Stimulated activated naive CD4-positive, alpha-beta T cell (primary cell): ENCODE results near the gene CMSS1.

Experiments
- DNase-seq, 6 experiments: peaks; one replicate each; lab custom pipeline; 2025; lab: John Stamatoyannopoulos, UW

CMSS1 gene

GRCh38 chr3:100149713-100150415 is 332.2 kb downstream of the CMSS1 start:
- no peak for DNase-seq

DNA sequence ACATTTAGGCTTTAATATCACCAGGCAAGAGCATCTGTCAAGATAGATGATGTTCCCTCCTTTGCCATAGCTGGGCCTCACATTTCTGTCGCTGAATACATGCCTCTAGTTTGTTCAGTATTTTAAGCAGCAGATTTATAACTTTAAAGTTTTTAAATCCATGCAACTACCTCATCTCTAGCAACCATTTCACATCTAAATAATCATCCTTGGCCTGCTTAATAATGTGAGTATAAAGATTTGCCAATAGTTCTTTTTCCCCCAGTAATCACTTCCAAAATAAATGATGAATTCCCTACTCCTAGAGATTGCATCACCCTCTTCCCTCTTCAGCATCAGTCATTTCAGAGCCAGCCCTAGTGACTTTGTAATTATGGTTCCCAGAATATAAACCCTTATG is 332.8 kb downstream of the CMSS1 start:
- no peak for DNase-seq

GRCh38 chr3:100151024-100151707 is 333.5 kb downstream of the CMSS1 start:
- no peak for DNase-seq

- DNase-seq, result no peak
Observed at GRCh38 chr3:100154171-100154570, 336.5 kb downstream of the CMSS1 start.

- DNase-seq, result no peak
Observed at GRCh38 chr3:100155128-100155527, 337.5 kb downstream of the CMSS1 start.

- no peak for DNase-seq
Observed at GRCh38 chr3:100155590-100155989, 337.9 kb downstream of the CMSS1 start.

- DNase-seq, result no peak
Observed at GRCh38 chr3:100157685-100158084, 340.0 kb downstream of the CMSS1 start.

GRCh38 chr3:100158918-100159330 is 341.3 kb downstream of the CMSS1 start:
- DNase-seq, result no peak

DNA sequence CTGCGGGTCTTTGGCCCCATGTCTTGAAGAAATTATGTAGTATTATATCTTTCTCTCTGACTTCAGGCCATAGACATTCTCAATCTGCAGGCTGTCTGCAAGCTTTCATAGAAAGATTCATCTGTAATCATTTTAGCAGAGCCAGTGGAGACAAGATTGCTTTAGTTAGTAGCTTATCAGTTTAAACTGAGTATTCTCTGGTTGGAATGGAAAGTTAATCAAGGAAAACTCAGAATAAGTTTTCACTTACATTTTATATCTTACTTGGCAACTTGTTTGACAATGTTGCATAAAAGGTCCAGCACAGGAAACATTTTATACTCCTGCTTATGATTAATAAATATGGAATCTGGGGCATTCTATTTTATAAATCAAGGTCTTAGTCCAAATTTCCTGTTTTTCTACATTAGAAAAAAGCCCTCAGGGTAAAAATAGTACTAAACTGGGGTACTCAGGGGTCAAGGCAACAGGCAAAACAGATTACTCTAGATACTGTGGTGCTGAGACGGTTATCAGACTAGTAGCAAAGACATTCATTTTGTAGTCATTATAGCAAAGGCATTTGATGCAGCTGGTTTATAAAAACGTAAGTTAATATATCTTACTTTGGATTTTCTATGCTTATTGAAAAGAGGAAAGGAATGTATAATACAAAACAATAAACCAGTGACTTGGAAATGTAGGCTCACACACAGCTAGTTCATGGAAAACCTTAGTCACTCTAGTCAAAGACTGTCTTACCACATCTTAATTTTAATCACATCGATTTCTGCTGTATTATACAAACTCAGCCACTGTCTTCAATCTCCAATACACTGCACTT is 341.9 kb downstream of the CMSS1 start:
- DNase-seq, result no peak

DNA sequence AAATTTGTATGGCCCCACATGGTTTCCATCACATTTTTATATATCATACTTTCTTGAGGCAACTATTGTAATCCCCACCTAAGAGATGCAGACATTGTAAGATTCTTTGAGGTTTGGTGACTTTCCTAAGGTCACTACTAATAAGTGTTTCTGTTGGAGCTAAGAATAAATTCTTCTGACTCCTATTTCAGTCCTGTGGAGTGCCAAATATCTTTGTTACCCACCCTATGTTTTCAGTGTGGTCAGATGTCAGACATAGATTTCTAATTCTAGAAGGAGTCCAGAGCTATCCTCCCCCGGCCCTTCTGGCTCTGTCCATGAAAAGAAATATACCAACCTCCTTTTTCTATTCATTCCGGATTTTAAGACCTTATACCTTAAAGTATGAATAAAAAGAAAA is 342.9 kb downstream of the CMSS1 start:
- DNase-seq, result no peak

DNA sequence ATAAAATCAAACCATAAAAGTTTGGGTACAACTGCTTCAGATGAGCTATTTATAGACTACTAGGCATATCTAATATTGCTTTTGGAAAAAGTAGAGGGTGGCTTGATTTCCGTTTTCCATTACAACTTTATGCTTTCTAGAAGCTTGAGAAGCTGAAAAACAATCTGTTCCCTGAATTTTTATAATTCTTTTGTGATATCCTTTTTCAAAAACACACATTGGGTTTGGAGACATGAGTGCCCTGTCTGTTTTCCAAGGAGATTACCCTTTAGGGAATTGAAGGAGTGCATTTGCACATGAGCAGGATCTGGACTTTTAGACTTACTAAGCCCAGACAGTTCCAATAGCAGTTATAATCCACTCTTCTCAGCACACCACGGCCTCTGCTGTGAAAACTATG is 346.1 kb downstream of the CMSS1 start:
- DNase-seq, result no peak

- DNase-seq, result no peak
Observed at GRCh38 chr3:100164743-100165142, 347.1 kb downstream of the CMSS1 start.

DNA sequence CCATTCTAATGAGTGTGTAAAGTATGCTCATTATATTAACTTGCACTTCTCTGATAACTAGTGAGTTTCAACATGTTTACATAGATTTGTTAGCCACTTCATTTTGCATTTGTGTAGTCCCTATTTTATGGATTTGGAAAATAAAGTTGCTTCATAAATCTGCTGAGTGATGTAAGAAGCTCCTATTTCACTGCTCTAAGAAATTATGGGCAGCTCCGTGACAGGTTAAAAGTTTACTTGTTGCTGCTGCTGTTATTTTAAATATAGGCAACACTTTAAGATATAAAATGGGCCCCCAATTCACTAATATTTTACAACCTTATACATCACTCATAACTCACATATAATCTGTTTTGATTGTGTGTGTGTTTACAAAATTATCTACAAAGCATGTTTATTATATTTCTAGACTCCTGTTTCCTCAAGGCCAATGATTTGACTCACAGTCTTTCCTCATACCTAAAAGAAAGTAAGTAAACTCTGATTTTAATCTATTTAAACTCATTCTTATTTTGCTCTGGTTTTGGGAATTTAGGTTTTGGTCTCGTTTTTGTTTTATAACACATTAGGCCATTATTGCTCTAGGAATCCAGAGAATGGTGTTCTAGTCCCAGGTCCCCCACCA is 348.4 kb downstream of the CMSS1 start:
- no peak for DNase-seq

DNA sequence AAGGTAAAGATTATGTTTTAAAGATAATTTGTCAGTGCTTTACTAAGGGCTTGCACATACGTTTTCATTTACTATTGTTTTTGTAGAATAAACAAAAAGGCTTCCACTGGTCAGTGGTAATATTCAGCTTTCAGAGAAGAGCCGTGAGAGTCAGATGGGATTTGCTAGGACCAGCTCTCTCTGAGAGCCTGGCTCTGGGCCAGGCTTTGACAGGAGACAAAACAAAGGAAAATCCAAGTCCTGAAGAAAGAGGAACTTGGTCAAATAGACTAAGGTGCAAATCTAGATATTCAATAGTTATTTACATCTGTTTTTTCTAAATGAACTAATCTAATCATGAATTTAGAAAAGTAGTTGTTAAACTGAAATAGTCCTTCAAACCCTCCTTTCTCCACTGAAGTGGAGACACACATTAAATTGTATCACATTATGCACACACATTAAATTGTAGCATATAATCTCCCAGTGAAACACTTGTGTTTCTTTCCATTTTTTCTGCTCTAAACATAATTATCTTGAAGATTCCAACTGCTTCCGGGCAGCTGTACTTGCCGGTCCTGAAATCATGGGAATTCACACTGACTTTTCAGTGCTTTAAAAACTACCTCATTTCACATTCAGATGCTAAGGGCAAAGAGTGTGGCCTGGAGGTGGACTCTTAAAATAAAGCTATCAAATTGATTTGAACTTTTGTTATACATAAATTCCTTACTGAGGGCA is 351.7 kb downstream of the CMSS1 start:
- no peak for DNase-seq

- no peak for DNase-seq
Observed at GRCh38 chr3:100170486-100170885, 352.8 kb downstream of the CMSS1 start.

DNA sequence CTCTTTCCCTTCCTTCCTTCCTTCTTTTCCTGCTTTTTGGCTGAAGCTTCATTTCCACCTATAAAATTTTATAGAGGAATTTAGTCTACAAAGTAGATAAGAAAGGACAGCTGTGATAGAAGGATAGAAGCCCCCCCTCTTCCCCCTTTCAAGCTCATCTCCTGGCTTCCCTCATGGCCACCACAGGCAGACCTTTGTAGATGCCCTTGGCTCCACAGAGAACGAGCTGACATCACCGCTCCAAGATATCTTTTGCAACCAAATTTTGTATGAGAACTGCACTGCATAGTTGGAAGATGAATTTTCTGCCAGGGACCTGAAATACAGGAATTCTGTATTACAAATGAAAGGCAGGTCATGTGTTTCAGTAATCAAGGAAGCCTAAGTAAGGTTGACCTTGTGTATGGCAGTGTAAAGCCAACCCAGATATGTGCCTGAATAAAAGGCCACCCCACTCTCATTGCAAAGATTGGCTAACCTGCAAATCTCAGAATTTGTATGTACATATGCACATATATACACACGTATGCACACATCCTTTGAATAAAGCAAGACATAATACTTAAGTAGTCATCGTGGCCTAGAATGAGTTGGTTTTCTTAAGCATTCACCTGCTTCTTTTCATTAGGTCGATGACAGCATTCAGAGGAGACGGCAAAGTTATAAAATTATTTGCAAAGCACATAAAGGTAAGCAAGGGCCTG is 353.7 kb downstream of the CMSS1 start:
- DNase-seq, result no peak

GRCh38 chr3:100173961-100174360 is 356.3 kb downstream of the CMSS1 start:
- no peak for DNase-seq

DNA sequence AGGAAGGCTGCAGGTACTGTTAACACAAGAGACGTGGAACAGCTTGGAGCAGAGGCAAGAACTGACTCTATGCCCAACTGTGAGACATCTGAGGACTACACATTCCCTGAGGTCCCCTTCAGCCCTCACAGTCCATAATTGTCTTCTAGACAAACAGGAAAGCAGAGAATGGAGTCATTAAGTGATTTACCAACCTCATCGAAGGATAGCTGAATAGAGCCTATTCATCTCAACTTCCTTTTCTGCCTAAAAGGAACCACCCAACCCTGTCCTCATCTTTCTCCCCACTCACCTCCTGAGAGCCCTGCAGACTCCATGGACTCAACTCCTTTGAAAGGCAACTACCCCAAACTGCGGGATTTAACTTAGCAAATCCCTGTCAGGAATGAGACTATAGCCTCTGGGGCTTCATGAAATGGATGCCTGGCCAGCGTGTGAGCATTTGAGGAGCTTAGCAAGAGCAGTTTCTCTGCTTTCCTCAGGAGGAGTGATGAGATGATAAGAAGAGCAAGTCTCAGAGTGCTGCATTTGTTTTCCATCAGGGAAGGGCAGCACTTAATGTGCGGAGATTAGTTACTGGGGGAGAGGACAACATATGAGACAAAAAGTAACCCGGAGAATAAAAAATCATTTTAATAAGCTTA is 358.1 kb downstream of the CMSS1 start:
- no peak for DNase-seq

GRCh38 chr3:100179692-100180349 is 362.2 kb downstream of the CMSS1 start:
- DNase-seq, result no peak

DNA sequence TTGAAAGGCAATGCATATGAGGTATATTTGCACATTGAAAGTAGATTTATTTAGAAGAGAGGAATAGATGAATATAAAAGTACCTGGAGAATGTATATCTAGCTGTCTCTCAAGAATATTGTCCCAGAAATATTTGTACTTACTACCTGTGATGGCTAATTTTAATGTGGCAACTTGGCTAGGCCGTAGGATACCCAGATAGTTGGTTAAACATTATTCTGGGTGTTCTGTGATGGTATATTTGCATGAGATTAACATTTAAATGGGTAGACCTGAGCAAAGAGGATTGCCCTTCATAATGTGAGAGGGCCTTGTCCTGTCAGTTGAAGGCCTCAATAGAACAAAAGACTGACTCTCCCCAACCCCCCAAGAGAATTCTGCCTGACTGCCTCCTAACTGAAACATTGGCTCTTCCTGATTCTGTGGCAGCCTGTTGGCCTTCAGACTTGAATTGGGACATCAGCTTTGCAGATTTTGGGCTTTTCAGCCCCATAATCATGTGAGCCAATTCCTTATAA is 366.0 kb downstream of the CMSS1 start:
- no peak for DNase-seq
